Endometrium (tissue), 2 donors: ENCODE measurements around the gene ACTR1B.
"Not testable (repeated sequence)": the region's sequence is repeated elsewhere in the genome, so short reads cannot be mapped to it uniquely, and the experiment has no call there.

ENCODE experiments used
- FAIRE-seq: peaks from 2 replicates; lab custom pipeline; 2012; peaks lifted over from hg19 to GRCh38; lab: Jason Lieb, UNC
- donor health status: control.
- donor health status: control.

Gene ACTR1B

GRCh38 chr2:97663962-97664635 is at the start of gene ACTR1B:
TSS of gene ACTR1B (minus strand) at chr2:97664044. CDS start at chr2:97663890, 154 bp downstream.
- FAIRE-seq = peak; percentile 87

GRCh38 chr2:97712693-97713295 is 49.0 kb upstream of the ACTR1B start:
- no peak for FAIRE-seq

- FAIRE-seq = not testable (repeated sequence)
Measured at GRCh38 chr2:97712175-97712574, 48.3 kb upstream of the ACTR1B start.

- no peak for FAIRE-seq
Measured at GRCh38 chr2:97711394-97711711, 47.5 kb upstream of the ACTR1B start.

GRCh38 chr2:97708608-97709007 is 44.8 kb upstream of the ACTR1B start:
- FAIRE-seq = no peak

GRCh38 chr2:97708048-97708380 is 44.2 kb upstream of the ACTR1B start:
- FAIRE-seq = no peak

- no peak for FAIRE-seq
Measured at GRCh38 chr2:97707362-97708047, 43.7 kb upstream of the ACTR1B start.

- no peak for FAIRE-seq
Measured at GRCh38 chr2:97706708-97707345, 43.0 kb upstream of the ACTR1B start.

- no peak for FAIRE-seq
Measured at GRCh38 chr2:97706112-97706511, 42.3 kb upstream of the ACTR1B start.

GRCh38 chr2:97704989-97705388 is 41.1 kb upstream of the ACTR1B start:
- FAIRE-seq = no peak

GRCh38 chr2:97703741-97704140 is 39.9 kb upstream of the ACTR1B start:
- no peak for FAIRE-seq

- FAIRE-seq = no peak
Measured at GRCh38 chr2:97702731-97703470, 39.1 kb upstream of the ACTR1B start.

- FAIRE-seq = no peak
Measured at GRCh38 chr2:97701851-97702465, 38.1 kb upstream of the ACTR1B start.

GRCh38 chr2:97701186-97701585 is 37.3 kb upstream of the ACTR1B start:
- FAIRE-seq = no peak

GRCh38 chr2:97699765-97700444 is 36.1 kb upstream of the ACTR1B start:
- FAIRE-seq = no peak

GRCh38 chr2:97698530-97698929 is 34.7 kb upstream of the ACTR1B start:
- no peak for FAIRE-seq

GRCh38 chr2:97697252-97698235 is 33.7 kb upstream of the ACTR1B start:
- FAIRE-seq = peak; percentile 91

- FAIRE-seq = no peak
Measured at GRCh38 chr2:97695744-97696143, 31.9 kb upstream of the ACTR1B start.

GRCh38 chr2:97693476-97693875 is 29.6 kb upstream of the ACTR1B start:
- no peak for FAIRE-seq

GRCh38 chr2:97691166-97691565 is 27.3 kb upstream of the ACTR1B start:
- no peak for FAIRE-seq
